Neural cell (in vitro differentiated cells): ENCODE results near the gene MAMLD1. TPM values are rescaled to one million over a fixed set of nuclear protein-coding genes. Genes with fewer than 3 reads are reported as not detected.

ENCODE experiments used
- H2AFZ ChIP-seq: fragments of 200-600, 300-800 bp; sonication (generic), shearing (Covaris generic); 2 replicates; pipeline ENCODE4 v1.6.0; 2014; ENCODE audit warnings: low read depth, mild to moderate bottlenecking, antibody characterized with exemption, low read length, moderate library complexity
- H3F3A ChIP-seq: fragments of 200-600 bp; shearing (Covaris generic); 2 replicates; pipeline ENCODE4 v1.6.1; 2016; ENCODE audit warnings: mild to moderate bottlenecking, moderate library complexity, mixed read lengths, antibody characterized with exemption, low read length; ENCODE audit not compliant: insufficient read depth, poor library complexity, severe bottlenecking
- H3K27ac ChIP-seq: fragments of 200-600, 300-800 bp; sonication (generic), shearing (Covaris generic); 2 replicates; pipeline ENCODE4 v1.5.1; 2014; ENCODE audit warnings: mild to moderate bottlenecking, low read length, moderate library complexity
- H3K27me3 ChIP-seq: fragments of 300-800, 200-600 bp; sonication (generic), shearing (Covaris generic); 2 replicates; pipeline ENCODE4 v1.6.0; 2014; ENCODE audit warnings: mild to moderate bottlenecking, low read depth, low read length, moderate library complexity; ENCODE audit not compliant: insufficient read depth
- H3K36me3 ChIP-seq: fragments of 300-800, 200-600 bp; sonication (generic), shearing (Covaris generic); 2 replicates; pipeline ENCODE4 v1.5.1; 2014; ENCODE audit warnings: mild to moderate bottlenecking, antibody characterized with exemption, low read length, moderate library complexity; ENCODE audit not compliant: insufficient read depth
- H3K4me2 ChIP-seq: fragments of 300-800, 200-600 bp; sonication (generic), shearing (Covaris generic); 2 replicates; pipeline ENCODE4 v1.6.0; 2014; ENCODE audit warnings: mild to moderate bottlenecking, low read length
- H3K4me3 ChIP-seq: fragments of 300-800, 200-600 bp; sonication (generic), shearing (Covaris generic); 2 replicates; pipeline ENCODE4 v1.5.1; 2014; ENCODE audit warnings: mild to moderate bottlenecking, low read length, moderate library complexity
- H3K79me2 ChIP-seq: fragments of 200-600 bp; shearing (Covaris generic); replicated peaks from 2 replicates; pipeline ENCODE4 v1.6.0; 2014; ENCODE audit warnings: mild to moderate bottlenecking, low read length, moderate library complexity; ENCODE audit not compliant: insufficient read depth
- H3K9ac ChIP-seq: fragments of 300-800, 200-600 bp; sonication (generic), shearing (Covaris generic); 2 replicates; pipeline ENCODE4 v1.6.1; 2016; ENCODE audit warnings: mild to moderate bottlenecking, low read length, mixed read lengths
- H3K9me2 ChIP-seq: fragments of 200-600 bp; shearing (Covaris generic); 2 replicates; pipeline ENCODE4 v1.6.1; 2016; ENCODE audit warnings: mild to moderate bottlenecking, low read length, mixed read lengths; ENCODE audit not compliant: insufficient read depth
- H3K9me3 ChIP-seq: fragments of 200-600, 300-800 bp; sonication (generic), shearing (Covaris generic); 2 replicates; pipeline ENCODE4 v1.6.1; 2016; ENCODE audit warnings: mild to moderate bottlenecking, mixed run types, low read length, moderate library complexity, mixed read lengths
- H4K20me1 ChIP-seq: fragments of 200-600 bp; shearing (Covaris generic); 2 replicates; pipeline ENCODE4 v1.6.1; 2016; ENCODE audit warnings: mild to moderate bottlenecking, mixed run types; ENCODE audit not compliant: insufficient read depth
- EP300 ChIP-seq: fragments of 450-650 bp; conservative IDR thresholded peaks from 2 replicates; pipeline ENCODE4 v1.6.1; 2014; ENCODE audit warnings: antibody characterized with exemption, mild to moderate bottlenecking, moderate library complexity; ENCODE audit not compliant: poor library complexity, severe bottlenecking
- EZH2 ChIP-seq: fragments of 200-600, 300-800 bp; shearing (Covaris generic), sonication (generic); IDR thresholded peaks from 2 replicates; pipeline ENCODE4 v1.6.1; 2014; ENCODE audit warnings: antibody characterized with exemption, low read length, borderline replicate concordance, mild to moderate bottlenecking; ENCODE audit not compliant: insufficient read depth, poor library complexity, severe bottlenecking
- MXI1 ChIP-seq: fragments of 450-650 bp; conservative IDR thresholded peaks from 2 replicates; pipeline ENCODE4 v1.6.1; 2014; ENCODE audit warnings: antibody characterized with exemption, mild to moderate bottlenecking; ENCODE audit not compliant: poor library complexity, severe bottlenecking
- POLR2AphosphoS5 ChIP-seq: IDR thresholded peaks from 2 replicates; pipeline ENCODE4 v1.6.1; 2012
- RAD21 ChIP-seq: fragments of 450-650 bp; conservative IDR thresholded peaks from 2 replicates; pipeline ENCODE4 v1.6.1; 2014; ENCODE audit warnings: antibody characterized with exemption, mild to moderate bottlenecking, moderate library complexity
- SMC3 ChIP-seq: fragments of 450-650 bp; conservative IDR thresholded peaks from 2 replicates; pipeline ENCODE4 v1.6.1; 2014; ENCODE audit warnings: antibody characterized with exemption, mild to moderate bottlenecking, moderate library complexity; ENCODE audit not compliant: poor library complexity
- TAF1 ChIP-seq: IDR thresholded peaks from 2 replicates; pipeline ENCODE4 v1.6.1; 2012; ENCODE audit warnings: low read depth
- polyA plus RNA-seq: library from polyadenylated mRNA; depleted of rRNA; stranded (reverse); fragments of >200 nt; gene quantifications from 2 replicates; pipeline ENCODE4 v1.2.3, GENCODE V29; 2014
- TF ChIP-seq, protein P1 (sequence below): IDR thresholded peaks from 2 replicates; pipeline ENCODE4 v1.6.1; 2012; ENCODE audit warnings: borderline replicate concordance
- TF ChIP-seq, protein P2 (sequence below): fragments of 450-650 bp; IDR thresholded peaks from 2 replicates; pipeline ENCODE4 v1.5.1; 2014; ENCODE audit warnings: antibody characterized with exemption, mild to moderate bottlenecking, moderate library complexity; ENCODE audit not compliant: poor library complexity, severe bottlenecking

MAMLD1 gene
- polyA plus RNA-seq, 1 donor from 2014 or later, result 1.4 TPM

DNA sequence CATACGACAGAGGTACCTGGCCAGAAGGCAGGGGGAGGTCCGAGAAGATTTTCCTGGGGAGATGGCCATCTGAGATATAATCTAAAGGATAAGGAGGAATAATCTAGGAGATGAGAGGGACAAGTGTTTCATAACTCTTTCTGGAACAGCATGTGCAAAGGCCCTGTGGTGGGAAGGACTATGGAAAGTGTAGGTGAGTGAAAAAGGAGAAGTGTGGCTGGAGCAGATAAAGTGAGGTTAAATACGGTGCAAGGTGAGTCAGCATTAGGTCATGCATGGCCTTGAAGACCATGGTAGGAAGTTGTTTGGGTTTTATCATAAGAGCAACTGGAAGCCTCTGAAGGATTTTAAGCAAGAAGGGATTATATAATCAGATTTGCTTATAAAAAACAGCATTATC, 170.7 kb downstream of the MAMLD1 start:
- H3K79me2 ChIP-seq, result no peaks in the 10 kb centered on the region
- H3K4me2 ChIP-seq, result no peak overlapping the region
- H3K36me3 ChIP-seq, result no peaks in the 10 kb centered on the region
- no peak overlapping the region for H3K9ac ChIP-seq
- H4K20me1 ChIP-seq, result no peaks in the 10 kb centered on the region
- H3K4me3 ChIP-seq, result no peak overlapping the region
- no peaks in the 10 kb centered on the region for H3F3A ChIP-seq
- no peaks in the 10 kb centered on the region for H3K27me3 ChIP-seq
- H3K27ac ChIP-seq, result no peak overlapping the region
- no peak overlapping the region for H2AFZ ChIP-seq
- no peaks in the 10 kb centered on the region for H3K9me2 ChIP-seq
- H3K9me3 ChIP-seq, result no peaks in the 10 kb centered on the region
- TF ChIP-seq MXI1, result no peak
- TF ChIP-seq, protein P1, sequence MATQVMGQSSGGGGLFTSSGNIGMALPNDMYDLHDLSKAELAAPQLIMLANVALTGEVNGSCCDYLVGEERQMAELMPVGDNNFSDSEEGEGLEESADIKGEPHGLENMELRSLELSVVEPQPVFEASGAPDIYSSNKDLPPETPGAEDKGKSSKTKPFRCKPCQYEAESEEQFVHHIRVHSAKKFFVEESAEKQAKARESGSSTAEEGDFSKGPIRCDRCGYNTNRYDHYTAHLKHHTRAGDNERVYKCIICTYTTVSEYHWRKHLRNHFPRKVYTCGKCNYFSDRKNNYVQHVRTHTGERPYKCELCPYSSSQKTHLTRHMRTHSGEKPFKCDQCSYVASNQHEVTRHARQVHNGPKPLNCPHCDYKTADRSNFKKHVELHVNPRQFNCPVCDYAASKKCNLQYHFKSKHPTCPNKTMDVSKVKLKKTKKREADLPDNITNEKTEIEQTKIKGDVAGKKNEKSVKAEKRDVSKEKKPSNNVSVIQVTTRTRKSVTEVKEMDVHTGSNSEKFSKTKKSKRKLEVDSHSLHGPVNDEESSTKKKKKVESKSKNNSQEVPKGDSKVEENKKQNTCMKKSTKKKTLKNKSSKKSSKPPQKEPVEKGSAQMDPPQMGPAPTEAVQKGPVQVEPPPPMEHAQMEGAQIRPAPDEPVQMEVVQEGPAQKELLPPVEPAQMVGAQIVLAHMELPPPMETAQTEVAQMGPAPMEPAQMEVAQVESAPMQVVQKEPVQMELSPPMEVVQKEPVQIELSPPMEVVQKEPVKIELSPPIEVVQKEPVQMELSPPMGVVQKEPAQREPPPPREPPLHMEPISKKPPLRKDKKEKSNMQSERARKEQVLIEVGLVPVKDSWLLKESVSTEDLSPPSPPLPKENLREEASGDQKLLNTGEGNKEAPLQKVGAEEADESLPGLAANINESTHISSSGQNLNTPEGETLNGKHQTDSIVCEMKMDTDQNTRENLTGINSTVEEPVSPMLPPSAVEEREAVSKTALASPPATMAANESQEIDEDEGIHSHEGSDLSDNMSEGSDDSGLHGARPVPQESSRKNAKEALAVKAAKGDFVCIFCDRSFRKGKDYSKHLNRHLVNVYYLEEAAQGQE, result no peak
- no peak for TF ChIP-seq EP300
- TF ChIP-seq RAD21, result no peak
- TF ChIP-seq POLR2AphosphoS5, result no peak
- TF ChIP-seq EZH2, result no peak
- TF ChIP-seq, protein P2, sequence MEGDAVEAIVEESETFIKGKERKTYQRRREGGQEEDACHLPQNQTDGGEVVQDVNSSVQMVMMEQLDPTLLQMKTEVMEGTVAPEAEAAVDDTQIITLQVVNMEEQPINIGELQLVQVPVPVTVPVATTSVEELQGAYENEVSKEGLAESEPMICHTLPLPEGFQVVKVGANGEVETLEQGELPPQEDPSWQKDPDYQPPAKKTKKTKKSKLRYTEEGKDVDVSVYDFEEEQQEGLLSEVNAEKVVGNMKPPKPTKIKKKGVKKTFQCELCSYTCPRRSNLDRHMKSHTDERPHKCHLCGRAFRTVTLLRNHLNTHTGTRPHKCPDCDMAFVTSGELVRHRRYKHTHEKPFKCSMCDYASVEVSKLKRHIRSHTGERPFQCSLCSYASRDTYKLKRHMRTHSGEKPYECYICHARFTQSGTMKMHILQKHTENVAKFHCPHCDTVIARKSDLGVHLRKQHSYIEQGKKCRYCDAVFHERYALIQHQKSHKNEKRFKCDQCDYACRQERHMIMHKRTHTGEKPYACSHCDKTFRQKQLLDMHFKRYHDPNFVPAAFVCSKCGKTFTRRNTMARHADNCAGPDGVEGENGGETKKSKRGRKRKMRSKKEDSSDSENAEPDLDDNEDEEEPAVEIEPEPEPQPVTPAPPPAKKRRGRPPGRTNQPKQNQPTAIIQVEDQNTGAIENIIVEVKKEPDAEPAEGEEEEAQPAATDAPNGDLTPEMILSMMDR, result no peak
- no peak for TF ChIP-seq TAF1
- TF ChIP-seq SMC3, result no peak

DNA sequence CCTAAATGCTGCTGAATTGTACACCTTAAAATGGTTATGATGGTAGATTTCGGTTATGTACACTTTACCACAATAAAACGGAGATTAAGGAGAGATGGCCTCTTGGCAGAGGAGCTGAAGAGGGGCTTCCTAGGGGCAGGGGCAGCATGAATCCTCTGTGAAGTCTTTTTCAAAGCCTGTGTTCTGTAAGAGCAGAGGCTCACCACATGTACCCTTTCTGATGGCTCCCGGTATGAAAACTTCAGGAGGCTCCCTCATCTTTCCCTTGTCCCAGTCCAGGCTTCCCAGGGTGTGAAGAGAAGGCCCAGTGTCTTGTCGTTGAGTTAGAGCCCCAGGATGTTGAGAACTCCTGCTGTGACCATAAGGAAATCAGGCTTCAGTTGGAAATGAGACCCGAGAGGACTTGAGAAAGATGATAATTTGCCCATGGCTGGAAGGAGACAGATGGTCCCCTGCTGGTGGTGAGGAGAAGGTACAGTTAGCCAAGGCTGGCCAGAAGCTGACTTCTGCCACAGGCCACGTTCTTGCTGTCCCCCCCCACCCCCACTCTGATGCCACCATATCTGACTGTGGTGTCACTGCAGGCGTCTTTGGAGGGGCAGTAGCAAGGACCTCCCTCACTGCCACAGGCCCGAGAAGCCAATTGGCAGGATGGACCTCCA, 173.5 kb downstream of the MAMLD1 start:
- no peaks in the 10 kb centered on the region for H3F3A ChIP-seq
- H3K4me3 ChIP-seq, result no peak overlapping the region
- no peaks in the 10 kb centered on the region for H4K20me1 ChIP-seq
- H3K9me3 ChIP-seq, result no peaks in the 10 kb centered on the region
- H3K9ac ChIP-seq, result no peak overlapping the region
- H3K79me2 ChIP-seq, result no peaks in the 10 kb centered on the region
- no peak overlapping the region for H3K4me2 ChIP-seq
- H3K27ac ChIP-seq, result no peak overlapping the region
- H3K36me3 ChIP-seq, result no peaks in the 10 kb centered on the region
- no peak overlapping the region for H2AFZ ChIP-seq
- no peak for TF ChIP-seq MXI1
- TF ChIP-seq EP300, result no peak
- TF ChIP-seq, protein P2, result no peak
- no peak for TF ChIP-seq RAD21
- TF ChIP-seq EZH2, result no peak
- TF ChIP-seq, protein P1, result no peak
- H3K9me2 ChIP-seq, result no peaks in the 10 kb centered on the region
- H3K27me3 ChIP-seq, result no peaks in the 10 kb centered on the region
